GM18502 (cell line): ENCODE measurements around the gene UBE2K.
A peak's percentile ranks its signal among the peaks of the same experiment; 100 is the strongest.
"Not testable (repeated sequence)": the region's sequence is repeated elsewhere in the genome, so short reads cannot be mapped to it uniquely, and the experiment has no call there.

Experiments used
- ATAC-seq: cut with Tn5 transposase; IDR thresholded peaks from one replicate; pipeline ENCODE4 v1.9.1; 2021; ENCODE audit warnings: mild to moderate bottlenecking; ENCODE audit not compliant: unreplicated experiment, poor library complexity

UBE2K gene

GRCh38 chr4:39685990-39686389 is 11.9 kb upstream of the UBE2K start:
- no peak for ATAC-seq

- no peak for ATAC-seq
Observed at GRCh38 chr4:39687014-39687413, 10.9 kb upstream of the UBE2K start.

GRCh38 chr4:39689970-39690369 is 8.0 kb upstream of the UBE2K start:
- ATAC-seq: no peak

- peak; percentile 20 for ATAC-seq
Observed at GRCh38 chr4:39698424-39699009, 581 bp downstream of the UBE2K start.

- ATAC-seq: no peak
Observed at GRCh38 chr4:39699687-39700409, 1.9 kb downstream of the UBE2K start.

- ATAC-seq: no peak
Observed at GRCh38 chr4:39700554-39700953, 2.6 kb downstream of the UBE2K start.

GRCh38 chr4:39702716-39703115 is 4.8 kb downstream of the UBE2K start:
- no peak for ATAC-seq

GRCh38 chr4:39704789-39705188 is 6.9 kb downstream of the UBE2K start:
- not testable (repeated sequence) for ATAC-seq

- no peak for ATAC-seq
Observed at GRCh38 chr4:39706334-39706733, 8.4 kb downstream of the UBE2K start.

- ATAC-seq: no peak
Observed at GRCh38 chr4:39706741-39707511, 9.0 kb downstream of the UBE2K start.

GRCh38 chr4:39710098-39710896 is 12.4 kb downstream of the UBE2K start:
- peak; percentile 39 for ATAC-seq

- no peak for ATAC-seq
Observed at GRCh38 chr4:39712819-39713607, 15.1 kb downstream of the UBE2K start.

GRCh38 chr4:39713691-39714090 is 15.8 kb downstream of the UBE2K start:
- ATAC-seq: no peak

- no peak for ATAC-seq
Observed at GRCh38 chr4:39714166-39714565, 16.2 kb downstream of the UBE2K start.

- ATAC-seq: no peak
Observed at GRCh38 chr4:39715788-39716187, 17.9 kb downstream of the UBE2K start.

GRCh38 chr4:39716356-39716755 is 18.4 kb downstream of the UBE2K start:
- no peak for ATAC-seq

- not testable (repeated sequence) for ATAC-seq
Observed at GRCh38 chr4:39717743-39718142, 19.8 kb downstream of the UBE2K start.

- ATAC-seq: no peak
Observed at GRCh38 chr4:39718366-39719323, 20.7 kb downstream of the UBE2K start.
